ENCODE results near the gene UGT2B7. TPM values are rescaled to one million over a fixed set of nuclear protein-coding genes. Genes with fewer than 3 reads are reported as not detected.
"Not testable (repeated sequence)": the region's sequence is repeated elsewhere in the genome, so short reads cannot be mapped to it uniquely, and the experiment has no call there.

UGT2B7 gene
- total and polyA plus RNA-seq, 2 of the 13 experiments (the other 11 are each of a cell fraction or from before 2014, with no cell fraction given) = 26.8 to 41.8 TPM

DNA sequence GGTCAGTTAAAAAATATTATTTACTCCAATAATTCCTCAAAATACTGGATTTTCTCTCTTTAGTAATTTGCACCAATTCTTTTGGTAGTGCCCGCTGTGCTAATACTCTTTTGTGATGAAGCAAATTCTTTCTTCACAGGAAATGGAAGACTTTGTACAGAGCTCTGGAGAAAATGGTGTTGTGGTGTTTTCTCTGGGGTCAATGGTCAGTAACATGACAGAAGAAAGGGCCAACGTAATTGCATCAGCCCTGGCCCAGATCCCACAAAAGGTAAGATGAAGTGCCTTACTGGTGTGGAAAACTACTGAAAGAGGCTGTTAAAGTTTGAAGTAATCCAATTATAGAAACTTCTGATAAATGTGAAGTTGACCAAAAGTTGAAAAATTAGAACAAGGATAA, 6.4 kb downstream of the UGT2B7 start (continued):
- TF ChIP-seq, protein P1, sequence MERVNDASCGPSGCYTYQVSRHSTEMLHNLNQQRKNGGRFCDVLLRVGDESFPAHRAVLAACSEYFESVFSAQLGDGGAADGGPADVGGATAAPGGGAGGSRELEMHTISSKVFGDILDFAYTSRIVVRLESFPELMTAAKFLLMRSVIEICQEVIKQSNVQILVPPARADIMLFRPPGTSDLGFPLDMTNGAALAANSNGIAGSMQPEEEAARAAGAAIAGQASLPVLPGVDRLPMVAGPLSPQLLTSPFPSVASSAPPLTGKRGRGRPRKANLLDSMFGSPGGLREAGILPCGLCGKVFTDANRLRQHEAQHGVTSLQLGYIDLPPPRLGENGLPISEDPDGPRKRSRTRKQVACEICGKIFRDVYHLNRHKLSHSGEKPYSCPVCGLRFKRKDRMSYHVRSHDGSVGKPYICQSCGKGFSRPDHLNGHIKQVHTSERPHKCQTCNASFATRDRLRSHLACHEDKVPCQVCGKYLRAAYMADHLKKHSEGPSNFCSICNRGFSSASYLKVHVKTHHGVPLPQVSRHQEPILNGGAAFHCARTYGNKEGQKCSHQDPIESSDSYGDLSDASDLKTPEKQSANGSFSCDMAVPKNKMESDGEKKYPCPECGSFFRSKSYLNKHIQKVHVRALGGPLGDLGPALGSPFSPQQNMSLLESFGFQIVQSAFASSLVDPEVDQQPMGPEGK (CRISPR knock-in tag; IDR thresholded peaks at IDR 0.05) = 0 out of 2 replicates have a peak, but pooled peaks have one; percentile 21
- TF ChIP-seq, protein P2, sequence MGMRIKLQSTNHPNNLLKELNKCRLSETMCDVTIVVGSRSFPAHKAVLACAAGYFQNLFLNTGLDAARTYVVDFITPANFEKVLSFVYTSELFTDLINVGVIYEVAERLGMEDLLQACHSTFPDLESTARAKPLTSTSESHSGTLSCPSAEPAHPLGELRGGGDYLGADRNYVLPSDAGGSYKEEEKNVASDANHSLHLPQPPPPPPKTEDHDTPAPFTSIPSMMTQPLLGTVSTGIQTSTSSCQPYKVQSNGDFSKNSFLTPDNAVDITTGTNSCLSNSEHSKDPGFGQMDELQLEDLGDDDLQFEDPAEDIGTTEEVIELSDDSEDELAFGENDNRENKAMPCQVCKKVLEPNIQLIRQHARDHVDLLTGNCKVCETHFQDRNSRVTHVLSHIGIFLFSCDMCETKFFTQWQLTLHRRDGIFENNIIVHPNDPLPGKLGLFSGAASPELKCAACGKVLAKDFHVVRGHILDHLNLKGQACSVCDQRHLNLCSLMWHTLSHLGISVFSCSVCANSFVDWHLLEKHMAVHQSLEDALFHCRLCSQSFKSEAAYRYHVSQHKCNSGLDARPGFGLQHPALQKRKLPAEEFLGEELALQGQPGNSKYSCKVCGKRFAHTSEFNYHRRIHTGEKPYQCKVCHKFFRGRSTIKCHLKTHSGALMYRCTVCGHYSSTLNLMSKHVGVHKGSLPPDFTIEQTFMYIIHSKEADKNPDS (CRISPR knock-in tag; IDR thresholded peaks at IDR 0.05) = peak; percentile 64; the same call in 1 of the 2 replicates
- TF ChIP-seq MIER3 (CRISPR knock-in tag; IDR thresholded peaks at IDR 0.05; ENCODE audit: borderline replicate concordance) (peak; percentile 62; the same call in 1 of the 2 replicates), ZNF331 (CRISPR knock-in tag; IDR thresholded peaks at IDR 0.05) (peak; percentile 48; the same call in 1 of the 2 replicates), KDM6A (CRISPR knock-in tag; IDR thresholded peaks at IDR 0.05; ENCODE audit: low read depth) (peak; percentile 75), SPEN (CRISPR knock-in tag; IDR thresholded peaks at IDR 0.05; ENCODE audit: low read depth) (peak; percentile 50; the same call in 1 of the 2 replicates), CBX5 (CRISPR knock-in tag; IDR thresholded peaks at IDR 0.05; ENCODE audit: borderline replicate concordance) (0 out of 2 replicates have a peak, but pooled peaks have one; percentile 36), DNMT3B (CRISPR knock-in tag; conservative IDR thresholded peaks at IDR 0.05) (0 out of 2 replicates have a peak, but pooled peaks have one; percentile 31), KAT8 (CRISPR knock-in tag; IDR thresholded peaks at IDR 0.05) (peak; percentile 82), GABPB1 (CRISPR knock-in tag; IDR thresholded peaks at IDR 0.05) (peak; percentile 42; the same call in 1 of the 2 replicates), TCF7 (IDR thresholded peaks at IDR 0.05; ENCODE audit: low read depth) (peak; percentile 74), FOXO1 (CRISPR knock-in tag; IDR thresholded peaks at IDR 0.05) (peak; percentile 87), SAP130 (CRISPR knock-in tag; IDR thresholded peaks at IDR 0.05; ENCODE audit: low read depth) (peak; percentile 73), FOXP1 (CRISPR knock-in tag; IDR thresholded peaks at IDR 0.05) (peak; percentile 77), RCOR2 (CRISPR knock-in tag; IDR thresholded peaks at IDR 0.05) (peak; percentile 81), FOSL2 (CRISPR knock-in tag; IDR thresholded peaks at IDR 0.05) (peak; percentile 69), RXRA (CRISPR knock-in tag; IDR thresholded peaks at IDR 0.05) (peak; percentile 37; the same call in 1 of the 2 replicates), ISL2 (CRISPR knock-in tag; IDR thresholded peaks at IDR 0.05) (peak; percentile 95), FOXJ3 (CRISPR knock-in tag; IDR thresholded peaks at IDR 0.05; ENCODE audit: borderline replicate concordance) (peak; percentile 95)
- TF ChIP-seq, protein P3, sequence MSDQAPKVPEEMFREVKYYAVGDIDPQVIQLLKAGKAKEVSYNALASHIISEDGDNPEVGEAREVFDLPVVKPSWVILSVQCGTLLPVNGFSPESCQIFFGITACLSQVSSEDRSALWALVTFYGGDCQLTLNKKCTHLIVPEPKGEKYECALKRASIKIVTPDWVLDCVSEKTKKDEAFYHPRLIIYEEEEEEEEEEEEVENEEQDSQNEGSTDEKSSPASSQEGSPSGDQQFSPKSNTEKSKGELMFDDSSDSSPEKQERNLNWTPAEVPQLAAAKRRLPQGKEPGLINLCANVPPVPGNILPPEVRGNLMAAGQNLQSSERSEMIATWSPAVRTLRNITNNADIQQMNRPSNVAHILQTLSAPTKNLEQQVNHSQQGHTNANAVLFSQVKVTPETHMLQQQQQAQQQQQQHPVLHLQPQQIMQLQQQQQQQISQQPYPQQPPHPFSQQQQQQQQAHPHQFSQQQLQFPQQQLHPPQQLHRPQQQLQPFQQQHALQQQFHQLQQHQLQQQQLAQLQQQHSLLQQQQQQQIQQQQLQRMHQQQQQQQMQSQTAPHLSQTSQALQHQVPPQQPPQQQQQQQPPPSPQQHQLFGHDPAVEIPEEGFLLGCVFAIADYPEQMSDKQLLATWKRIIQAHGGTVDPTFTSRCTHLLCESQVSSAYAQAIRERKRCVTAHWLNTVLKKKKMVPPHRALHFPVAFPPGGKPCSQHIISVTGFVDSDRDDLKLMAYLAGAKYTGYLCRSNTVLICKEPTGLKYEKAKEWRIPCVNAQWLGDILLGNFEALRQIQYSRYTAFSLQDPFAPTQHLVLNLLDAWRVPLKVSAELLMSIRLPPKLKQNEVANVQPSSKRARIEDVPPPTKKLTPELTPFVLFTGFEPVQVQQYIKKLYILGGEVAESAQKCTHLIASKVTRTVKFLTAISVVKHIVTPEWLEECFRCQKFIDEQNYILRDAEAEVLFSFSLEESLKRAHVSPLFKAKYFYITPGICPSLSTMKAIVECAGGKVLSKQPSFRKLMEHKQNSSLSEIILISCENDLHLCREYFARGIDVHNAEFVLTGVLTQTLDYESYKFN (CRISPR knock-in tag; conservative IDR thresholded peaks at IDR 0.05) = peak; percentile 95
- TF ChIP-seq FOXP1 (IDR thresholded peaks at IDR 0.05) = not testable (repeated sequence)
- TF ChIP-seq, protein P4, sequence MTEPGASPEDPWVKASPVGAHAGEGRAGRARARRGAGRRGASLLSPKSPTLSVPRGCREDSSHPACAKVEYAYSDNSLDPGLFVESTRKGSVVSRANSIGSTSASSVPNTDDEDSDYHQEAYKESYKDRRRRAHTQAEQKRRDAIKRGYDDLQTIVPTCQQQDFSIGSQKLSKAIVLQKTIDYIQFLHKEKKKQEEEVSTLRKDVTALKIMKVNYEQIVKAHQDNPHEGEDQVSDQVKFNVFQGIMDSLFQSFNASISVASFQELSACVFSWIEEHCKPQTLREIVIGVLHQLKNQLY (CRISPR knock-in tag; IDR thresholded peaks at IDR 0.05) = peak; percentile 46; the same call in 1 of the 2 replicates
- TF ChIP-seq, protein P5, sequence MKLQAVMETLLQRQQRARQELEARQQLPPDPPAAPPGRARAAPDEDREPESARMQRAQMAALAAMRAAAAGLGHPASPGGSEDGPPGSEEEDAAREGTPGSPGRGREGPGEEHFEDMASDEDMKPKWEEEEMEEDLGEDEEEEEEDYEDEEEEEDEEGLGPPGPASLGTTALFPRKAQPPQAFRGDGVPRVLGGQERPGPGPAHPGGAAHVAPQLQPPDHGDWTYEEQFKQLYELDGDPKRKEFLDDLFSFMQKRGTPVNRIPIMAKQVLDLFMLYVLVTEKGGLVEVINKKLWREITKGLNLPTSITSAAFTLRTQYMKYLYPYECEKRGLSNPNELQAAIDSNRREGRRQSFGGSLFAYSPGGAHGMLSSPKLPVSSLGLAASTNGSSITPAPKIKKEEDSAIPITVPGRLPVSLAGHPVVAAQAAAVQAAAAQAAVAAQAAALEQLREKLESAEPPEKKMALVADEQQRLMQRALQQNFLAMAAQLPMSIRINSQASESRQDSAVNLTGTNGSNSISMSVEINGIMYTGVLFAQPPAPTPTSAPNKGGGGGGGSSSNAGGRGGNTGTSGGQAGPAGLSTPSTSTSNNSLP (IDR thresholded peaks at IDR 0.05; ENCODE audit: low read depth, low read length) = peak; percentile 39; the same call in 1 of the 2 replicates
